ENCODE data around the gene IRX3.

Gene IRX3

GRCh38 chr16:54286366-54287130 lies at the start of gene IRX3:
Gene IRX3 (minus strand): TSS chr16:54286787. CDS start chr16:54286050, 737 bp downstream.
- no peak for FAIRE-seq

GRCh38 chr16:54335230-54335629 lies 48.6 kb upstream of the IRX3 start:
- no peak for FAIRE-seq

GRCh38 chr16:54334208-54334607 lies 47.6 kb upstream of the IRX3 start:
- FAIRE-seq: no peak

- FAIRE-seq: no peak
These were observed 44.8 kb upstream of the IRX3 start for GRCh38 chr16:54331241-54332002.

GRCh38 chr16:54327609-54328008 lies 41.0 kb upstream of the IRX3 start:
- no peak for FAIRE-seq

- no peak for FAIRE-seq
These were observed 39.7 kb upstream of the IRX3 start for GRCh38 chr16:54326266-54326662.

- no peak for FAIRE-seq
These were observed 39.2 kb upstream of the IRX3 start for GRCh38 chr16:54325616-54326265.

- no peak for FAIRE-seq
These were observed 38.1 kb upstream of the IRX3 start for GRCh38 chr16:54324716-54325115.

- no peak for FAIRE-seq
These were observed 34.2 kb upstream of the IRX3 start for GRCh38 chr16:54320697-54321340.

- FAIRE-seq: no peak
These were observed 32.4 kb upstream of the IRX3 start for GRCh38 chr16:54318941-54319340.

GRCh38 chr16:54317101-54317611 lies 30.6 kb upstream of the IRX3 start:
- FAIRE-seq: no peak

GRCh38 chr16:54316095-54316889 lies 29.7 kb upstream of the IRX3 start:
- FAIRE-seq: no peak

- no peak for FAIRE-seq
These were observed 27.2 kb upstream of the IRX3 start for GRCh38 chr16:54313789-54314188.

GRCh38 chr16:54312502-54312991 lies 26.0 kb upstream of the IRX3 start:
- no peak for FAIRE-seq

GRCh38 chr16:54309341-54309740 lies 22.8 kb upstream of the IRX3 start:
- FAIRE-seq: no peak

- no peak for FAIRE-seq
These were observed 18.5 kb upstream of the IRX3 start for GRCh38 chr16:54305080-54305479.

GRCh38 chr16:54303613-54304012 lies 17.0 kb upstream of the IRX3 start:
- no peak for FAIRE-seq

- no peak for FAIRE-seq
These were observed 10.6 kb upstream of the IRX3 start for GRCh38 chr16:54297154-54297553.

GRCh38 chr16:54296543-54296942 lies 10.0 kb upstream of the IRX3 start:
- FAIRE-seq: no peak

- no peak for FAIRE-seq
These were observed 5.3 kb upstream of the IRX3 start for GRCh38 chr16:54291656-54292487.

Measured in colon (tissue), 2 donors.